Measurements from ENCODE around the gene XCL1.

GRCh38 chr1:168567007-168567406, 9.4 kb upstream of the XCL1 start:
- no peak for TF ChIP-seq POLR2AphosphoS5 (IDR thresholded peaks at IDR 0.05)
- no peak for TF ChIP-seq CTCF (IDR thresholded peaks at IDR 0.05)
- no peak for TF ChIP-seq EP300 (IDR thresholded peaks at IDR 0.05)
